ENCODE data around the gene CARD10.
"Not testable (repeated sequence)": the region's sequence is repeated elsewhere in the genome, so short reads cannot be mapped to it uniquely, and the experiment has no call there.

CARD10 gene

DNA sequence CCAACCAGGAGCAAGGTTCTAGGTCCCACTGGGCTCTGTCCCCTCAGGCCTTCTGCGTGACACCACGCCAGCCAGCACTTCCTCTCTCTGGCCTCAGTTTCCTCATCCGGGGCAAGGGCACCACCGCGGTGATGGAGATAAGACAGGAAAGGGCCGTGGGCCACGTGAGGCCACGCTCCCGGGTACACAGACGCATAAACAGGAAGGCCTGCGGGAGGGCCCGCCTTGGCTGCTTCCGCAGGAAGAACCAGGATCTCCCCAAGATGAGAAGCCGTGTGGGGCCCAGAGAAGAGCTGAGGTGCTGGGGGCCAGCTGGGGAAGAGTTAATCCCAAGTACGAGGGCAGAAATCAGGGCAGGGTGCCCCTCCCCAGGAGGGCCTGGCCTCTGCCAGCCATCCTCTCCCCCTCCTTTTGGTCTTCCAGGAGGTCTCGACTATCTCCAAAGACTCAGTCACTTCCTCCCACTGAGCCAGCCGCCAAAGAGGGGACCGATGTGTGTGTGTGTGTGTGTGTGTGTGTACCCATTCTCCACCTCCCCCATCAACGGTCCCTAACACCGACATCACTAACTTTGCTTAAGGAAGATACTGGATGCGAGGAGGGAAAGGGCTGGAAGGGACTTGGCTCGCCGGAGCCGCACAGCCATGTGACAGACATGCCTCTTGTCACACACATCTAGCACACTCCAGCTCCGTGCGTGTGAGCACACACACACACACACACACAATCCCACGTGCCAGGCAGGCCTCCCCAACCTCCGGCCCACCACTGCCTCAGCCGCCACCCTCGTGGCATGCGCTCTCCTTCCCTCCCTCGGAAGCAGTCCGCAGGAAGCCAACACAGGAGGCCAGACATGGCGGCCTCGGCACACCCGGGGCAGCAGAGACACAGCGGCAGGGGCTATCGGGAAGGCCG is 34.5 kb downstream of the CARD10 start:
- DNase-seq: no peak

DNA sequence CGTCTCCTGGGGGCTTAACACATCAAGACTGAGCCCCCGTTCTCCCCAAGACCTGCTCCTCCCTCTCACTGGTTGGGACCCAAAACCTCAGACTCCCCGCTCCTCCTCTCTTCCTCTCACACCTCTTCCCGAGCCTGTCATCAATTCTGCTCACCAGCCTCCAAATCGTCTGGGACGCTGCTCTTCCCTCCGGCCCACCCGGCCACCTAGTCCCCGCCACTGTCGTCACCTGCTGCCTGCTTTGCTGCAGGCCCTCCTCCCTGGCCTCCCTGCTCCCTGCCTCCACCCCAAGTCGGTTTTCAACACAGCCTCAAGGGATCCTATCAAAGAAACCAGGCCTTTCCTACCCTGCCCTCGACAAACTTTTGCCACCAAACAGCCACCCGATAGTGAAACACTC is 36.2 kb downstream of the CARD10 start:
- DNase-seq: no peak

DNA sequence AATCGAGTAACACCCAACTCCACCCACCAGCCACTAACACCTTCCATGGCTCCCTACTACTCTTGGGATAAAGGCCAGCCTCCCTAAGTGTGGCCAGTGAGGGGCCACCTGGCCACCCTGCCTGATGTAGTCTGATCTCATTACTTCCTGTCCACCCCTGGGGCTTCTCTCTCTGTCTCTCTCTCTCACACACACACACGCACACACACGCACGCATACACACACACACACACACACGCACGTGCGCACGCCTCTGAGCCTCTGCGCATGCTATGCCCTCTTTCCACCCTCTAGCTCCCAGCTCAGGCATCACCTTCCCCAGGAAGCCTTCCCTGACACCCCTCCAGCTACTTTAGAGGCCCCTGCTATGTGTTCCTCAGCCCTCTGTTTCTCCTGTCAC is 37.0 kb downstream of the CARD10 start:
- no peak for DNase-seq

DNA sequence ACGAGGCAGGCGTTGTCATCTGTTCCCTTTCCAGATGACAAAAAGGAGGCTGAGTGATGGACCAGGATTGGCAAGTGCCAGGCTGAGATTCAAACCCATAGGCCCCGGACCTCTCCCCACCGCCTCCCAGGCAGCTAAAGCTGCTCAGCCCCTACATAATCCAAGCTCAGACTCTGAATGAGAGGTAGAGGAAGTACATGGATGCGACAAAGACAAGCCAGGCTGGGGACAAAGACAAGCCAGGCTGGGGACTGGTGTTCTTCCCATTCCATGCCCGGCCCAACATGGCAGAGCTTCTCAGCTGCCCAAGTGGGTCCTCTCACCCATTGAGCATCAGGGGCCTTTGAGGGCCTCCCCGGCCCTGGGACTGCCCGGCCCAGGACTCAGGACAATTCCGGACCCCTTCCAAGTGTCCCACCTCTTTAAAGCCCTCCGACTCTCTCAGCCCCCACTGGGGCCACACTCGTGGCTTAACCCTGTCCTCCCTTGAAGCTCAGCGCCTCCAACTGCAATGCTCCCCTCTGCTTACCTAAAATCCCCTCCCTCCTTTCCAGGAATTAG is 37.8 kb downstream of the CARD10 start:
- DNase-seq: no peak

DNA sequence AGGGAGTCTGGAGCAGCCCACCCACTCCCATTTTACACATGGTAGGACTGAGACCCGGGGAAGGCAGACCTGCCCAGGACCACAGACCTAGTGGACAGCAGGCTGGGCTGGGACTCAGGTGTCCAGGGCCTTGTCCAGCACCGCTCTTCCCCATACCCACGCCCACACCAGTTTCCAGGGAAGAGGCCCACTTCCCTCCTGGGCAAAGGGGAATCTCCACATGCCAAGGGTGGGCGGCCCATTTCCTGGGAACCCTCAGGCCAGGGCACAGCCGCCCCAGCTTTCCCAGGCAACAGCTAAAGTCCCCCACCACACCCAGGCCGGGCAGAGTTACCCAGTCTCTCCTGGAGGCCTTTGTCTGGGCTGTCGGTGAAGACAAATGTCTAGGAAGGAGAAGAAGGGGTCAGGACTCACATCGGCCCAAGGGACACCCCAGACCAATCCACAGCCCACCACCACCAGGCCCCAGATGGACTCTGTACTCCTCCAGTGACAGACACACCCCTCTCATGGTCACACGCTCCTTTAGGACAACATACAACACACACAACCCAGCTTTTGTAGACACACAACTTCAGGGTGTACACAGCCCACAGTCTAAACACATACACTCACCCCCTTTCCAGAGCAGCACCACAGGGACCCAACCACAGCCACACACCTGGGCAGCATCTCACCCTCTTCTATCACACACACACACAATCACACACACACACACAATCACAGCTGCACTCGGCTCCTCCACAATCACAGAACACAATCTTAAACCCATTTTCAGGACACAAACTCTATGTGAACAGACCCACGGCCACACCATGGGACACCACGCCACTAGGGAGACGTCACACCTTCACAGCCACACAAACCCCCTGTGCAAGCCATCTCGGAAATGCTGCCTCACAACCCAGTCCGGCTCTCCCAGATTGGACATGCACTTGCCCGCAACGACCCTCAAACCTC is 38.5 kb downstream of the CARD10 start:
- DNase-seq: no peak

DNA sequence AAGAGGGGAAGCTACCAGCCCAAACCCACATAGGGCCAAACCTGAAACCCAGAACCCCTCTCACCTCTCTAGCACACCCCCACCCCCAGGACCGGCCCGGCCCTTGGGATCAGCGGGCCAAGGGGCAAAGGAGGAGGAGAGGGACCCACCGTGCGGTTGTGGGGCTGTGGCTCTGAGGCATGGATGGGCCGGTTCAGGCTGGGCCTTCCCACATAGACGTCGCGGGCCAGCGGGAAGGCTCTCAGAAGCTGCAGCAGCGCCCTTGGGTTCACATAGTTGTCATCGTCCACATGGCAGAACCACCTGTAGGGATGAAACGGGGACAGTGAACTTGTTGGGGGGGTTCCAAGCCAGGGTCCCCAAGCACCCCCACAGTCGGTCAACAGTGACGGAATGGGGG is 40.0 kb downstream of the CARD10 start:
- DNase-seq: no peak

DNA sequence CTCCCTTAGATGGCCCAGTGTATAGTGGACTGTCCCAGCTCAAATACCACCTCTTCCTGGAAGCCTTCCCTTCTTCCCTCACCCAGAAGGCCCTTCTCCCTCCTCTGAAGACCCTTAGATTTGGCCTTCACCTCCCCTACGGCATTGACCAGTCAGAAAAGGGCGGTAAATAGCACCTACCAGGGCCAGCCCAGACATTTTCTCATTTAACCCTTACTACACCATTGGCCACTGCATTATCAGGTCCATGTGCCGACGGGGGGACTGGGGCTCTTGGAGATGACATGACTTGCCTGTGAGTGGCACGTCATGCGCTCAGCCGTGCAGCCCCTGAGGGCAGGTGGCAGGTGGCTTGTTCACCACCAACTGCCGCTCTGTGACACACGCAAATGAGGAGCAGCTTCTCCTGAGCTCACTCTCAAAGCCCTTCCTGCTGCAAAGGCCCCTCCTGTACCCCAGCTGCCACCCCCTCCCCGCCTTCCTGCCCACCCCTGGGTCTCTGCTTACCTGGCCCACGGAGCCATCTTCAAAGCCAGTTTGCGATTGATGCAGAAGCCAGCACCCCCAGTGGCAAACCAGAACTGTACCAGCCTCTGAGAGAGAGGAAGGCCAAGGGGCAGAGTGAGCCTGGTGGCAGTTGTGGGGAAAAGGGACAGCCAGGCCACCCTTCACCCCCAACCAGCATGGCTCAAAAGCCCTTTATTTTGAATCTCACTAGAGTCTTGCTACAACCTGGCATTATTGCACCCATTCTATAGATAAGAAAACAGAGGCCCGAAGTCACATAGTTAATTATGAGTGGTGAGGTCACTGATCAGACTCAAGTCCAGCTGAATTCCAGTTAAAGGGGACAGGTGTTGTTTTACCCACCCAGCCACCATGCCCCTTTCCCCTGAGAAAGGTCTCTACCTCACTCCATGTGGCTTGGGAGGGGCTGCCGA is 42.6 kb downstream of the CARD10 start:
- DNase-seq: no peak

DNA sequence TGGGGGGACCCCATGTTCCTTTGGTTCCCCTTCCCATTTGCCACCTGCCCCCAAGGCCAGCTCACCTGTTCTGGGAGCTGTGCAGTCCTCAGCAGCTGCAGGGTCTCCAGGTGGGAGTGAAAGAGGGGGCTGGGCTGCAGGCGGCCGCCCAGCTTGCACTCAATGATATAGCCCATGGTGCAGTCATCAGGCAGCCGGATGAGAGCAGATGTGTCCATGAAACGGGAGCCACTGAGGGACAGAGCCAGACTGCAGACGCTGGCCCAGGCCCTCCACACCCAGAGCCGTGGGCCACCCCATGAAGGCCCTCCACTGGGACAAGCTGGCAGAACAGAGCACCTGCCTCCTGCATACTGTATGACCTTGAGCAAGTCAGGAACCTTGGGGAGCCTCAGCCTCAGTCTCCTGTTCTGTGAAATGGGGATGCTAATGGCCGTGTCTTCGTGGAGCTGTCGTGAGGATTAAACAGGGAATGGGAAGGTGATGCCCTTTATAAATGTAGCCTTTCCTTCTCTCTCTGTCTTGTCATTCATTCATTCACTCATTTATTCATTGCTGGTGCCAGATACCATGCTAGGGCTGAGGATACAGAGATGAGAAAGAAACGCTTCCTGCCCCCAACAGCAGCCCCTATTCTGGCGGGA is 44.6 kb downstream of the CARD10 start:
- DNase-seq: no peak

DNA sequence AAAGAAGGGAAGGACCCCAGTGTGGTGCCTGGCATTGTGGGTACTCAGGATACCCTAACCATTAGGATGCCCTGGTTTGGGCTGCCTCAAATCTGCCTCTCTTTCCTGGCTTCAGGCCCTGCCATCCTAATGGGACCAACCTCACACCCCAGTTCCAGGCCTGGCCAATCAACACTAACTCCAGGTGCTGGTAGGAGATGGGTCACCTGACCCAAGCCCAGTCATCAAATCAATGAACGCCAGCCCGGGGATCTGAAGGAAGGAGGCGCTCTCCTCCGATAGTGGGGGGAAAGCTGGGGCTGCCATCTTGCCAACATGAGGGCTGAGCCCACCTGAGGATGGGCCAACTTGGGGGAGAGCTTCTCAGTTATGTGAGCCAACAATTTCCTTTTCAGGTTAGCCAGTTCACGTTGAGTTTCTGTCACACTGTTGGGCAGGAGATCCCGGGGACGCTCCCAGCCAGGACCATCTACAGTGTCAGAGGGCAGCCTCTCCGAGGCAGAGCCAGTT is 45.7 kb downstream of the CARD10 start:
- no peak for DNase-seq

DNA sequence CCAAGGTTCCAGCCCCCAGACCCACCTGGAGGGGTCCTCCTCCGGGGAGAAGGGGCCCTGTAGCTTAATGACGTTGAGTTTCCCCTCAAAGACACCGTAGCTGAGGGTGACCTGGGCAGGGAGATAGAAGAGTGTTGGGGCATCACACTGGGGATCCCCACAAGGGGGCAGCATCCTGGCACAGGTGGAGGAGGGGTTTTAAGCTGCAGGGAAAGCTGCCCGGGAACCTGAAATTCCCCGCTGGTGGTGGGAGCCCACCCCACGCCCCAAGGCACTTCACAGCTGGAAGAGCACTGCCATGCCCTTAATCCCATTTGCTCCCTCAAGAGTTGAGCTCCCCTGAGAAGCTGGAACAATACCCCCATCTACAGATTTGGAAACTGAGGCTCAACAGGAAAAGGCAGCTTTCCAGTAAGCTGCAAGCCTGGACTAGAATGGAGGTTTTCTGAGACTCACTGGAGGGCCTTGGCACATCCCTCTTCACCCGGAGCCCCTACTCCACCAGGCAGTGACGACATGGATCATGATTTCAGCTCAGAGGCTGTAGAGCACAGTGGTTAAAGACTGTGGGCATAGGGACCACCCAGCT is 46.7 kb downstream of the CARD10 start:
- no peak for DNase-seq

DNA sequence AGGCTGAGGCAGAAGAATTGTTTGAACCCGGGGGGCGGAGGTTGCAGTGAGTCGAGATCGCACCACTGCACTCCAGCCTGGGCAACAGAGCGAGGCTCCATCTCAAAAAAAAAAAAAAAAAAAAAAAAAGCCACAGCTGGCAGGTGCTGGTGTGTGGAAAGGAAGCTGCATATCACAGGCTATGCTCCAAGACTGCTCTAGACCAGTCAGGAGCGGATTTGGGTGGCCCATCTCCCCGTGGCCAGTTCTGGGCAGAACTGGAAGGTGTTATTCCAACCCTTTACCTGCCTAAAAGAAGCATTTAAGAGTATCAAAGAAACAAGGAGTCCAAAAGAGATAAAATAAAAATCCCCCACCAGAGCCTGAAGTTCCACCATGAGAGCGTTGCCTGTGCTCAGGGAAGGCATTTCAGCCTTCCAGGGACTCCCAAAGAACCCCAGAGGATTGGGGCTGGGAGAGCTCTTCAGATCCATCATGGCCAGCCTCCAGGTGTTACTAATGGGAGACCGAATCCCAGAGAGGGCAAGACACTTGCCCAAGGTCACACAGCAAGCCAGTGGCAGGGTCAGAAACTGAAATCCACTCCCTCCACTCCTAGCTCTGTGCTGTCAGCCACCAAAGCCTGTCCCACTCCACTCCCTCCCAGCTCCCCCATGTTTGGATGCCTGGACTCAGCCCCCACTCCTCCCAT is 47.3 kb downstream of the CARD10 start:
- no peak for DNase-seq

DNA sequence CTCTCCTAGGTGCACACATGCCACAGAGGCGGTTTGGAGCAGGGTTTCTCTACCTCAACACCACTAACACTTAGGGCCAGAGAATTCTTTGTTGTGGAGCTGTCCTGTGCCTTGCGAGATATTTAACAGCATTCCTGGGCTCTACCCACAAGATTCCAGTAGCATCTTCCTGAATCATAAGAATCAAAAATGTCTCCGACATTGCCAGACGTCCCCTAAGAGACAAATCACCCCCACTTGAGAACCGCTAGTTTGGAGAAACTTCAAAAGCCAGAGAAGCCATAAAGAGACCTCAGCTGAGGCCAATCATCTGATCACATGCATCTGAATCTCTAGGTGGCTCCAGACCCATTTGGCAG is 49.1 kb downstream of the CARD10 start:
- no peak for DNase-seq

DNA sequence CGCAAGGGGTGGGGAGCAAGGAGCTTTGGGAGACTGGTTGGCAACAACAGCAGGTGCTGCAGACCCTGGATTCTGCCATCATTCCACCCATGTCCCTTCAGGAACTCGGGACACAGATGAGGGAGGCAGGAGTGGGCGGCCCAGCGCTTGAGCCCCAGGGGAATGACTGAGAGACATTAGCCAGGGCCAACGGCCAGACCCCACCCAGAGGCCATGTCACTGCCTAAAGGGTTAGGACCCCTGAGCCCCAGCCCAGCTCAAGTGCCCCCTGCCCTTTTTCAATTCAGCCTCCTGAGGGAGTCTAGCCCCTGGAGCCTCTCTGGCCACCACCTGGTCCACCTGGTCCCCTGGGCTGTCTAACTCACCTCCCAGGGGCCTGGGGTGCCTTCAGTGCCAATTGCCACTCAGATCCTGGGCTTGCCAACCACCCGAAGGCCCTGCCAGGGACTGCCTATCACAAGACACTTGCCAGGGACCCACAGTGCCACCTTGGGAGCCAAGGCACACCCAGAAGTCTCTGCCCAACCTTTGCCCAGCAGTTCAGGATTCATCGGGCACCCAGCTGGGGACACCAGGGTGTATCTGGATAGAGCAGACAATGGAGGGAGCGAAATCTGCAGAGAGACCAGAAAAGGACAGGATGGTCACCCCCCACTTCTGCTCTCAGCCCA is 49.7 kb downstream of the CARD10 start:
- no peak for DNase-seq

DNA sequence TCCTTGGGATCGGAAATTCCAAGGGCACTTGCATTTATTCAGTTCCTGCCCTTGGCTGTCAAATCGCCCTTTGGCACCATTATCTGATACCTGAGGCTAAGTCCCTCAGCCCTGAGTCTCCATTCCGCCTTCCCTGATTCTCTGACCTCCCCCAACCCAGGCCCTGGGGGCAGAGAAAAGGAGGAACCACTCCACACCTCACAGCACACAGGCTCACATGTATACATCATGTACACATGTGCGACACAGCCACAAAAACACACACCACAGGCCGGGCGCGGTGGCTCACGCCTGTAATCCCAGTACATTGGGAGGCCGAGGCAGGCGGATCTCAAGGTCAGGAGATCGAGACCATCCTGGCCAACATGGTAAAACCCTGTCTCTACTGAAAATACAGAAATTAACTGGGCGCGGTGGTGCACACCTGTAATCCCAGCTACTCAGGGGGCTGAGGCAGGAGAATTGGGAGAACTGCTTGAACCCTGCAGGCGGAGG is 51.0 kb downstream of the CARD10 start:
- not testable (repeated sequence) for DNase-seq

DNA sequence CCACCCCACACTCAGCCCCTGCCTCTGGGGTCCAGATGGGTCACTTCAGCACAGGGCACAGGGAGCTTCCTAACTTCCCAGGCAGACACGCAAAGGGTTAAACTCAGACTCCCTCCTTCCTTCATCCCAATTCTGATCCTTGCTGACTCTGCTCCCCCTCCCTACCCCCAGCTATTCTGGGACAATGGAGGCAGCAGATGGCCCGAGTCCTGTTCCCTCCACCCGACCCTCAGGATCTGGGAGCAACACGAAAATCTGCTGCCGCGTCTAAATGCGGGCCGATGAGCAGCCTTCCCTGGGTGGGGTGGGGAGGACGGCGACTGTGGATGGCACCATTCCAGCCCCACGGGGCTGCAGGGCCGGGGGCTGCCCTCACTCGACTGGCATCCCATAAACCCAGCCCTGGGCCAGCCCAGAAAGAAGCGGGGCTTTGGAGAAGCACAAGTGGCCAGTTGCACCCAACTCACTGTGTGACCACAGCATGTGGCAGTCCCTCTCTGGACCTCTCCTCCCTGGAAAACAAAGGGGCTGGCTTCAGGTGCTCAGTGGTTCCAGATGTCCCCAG is 51.7 kb downstream of the CARD10 start:
- DNase-seq: no peak

DNA sequence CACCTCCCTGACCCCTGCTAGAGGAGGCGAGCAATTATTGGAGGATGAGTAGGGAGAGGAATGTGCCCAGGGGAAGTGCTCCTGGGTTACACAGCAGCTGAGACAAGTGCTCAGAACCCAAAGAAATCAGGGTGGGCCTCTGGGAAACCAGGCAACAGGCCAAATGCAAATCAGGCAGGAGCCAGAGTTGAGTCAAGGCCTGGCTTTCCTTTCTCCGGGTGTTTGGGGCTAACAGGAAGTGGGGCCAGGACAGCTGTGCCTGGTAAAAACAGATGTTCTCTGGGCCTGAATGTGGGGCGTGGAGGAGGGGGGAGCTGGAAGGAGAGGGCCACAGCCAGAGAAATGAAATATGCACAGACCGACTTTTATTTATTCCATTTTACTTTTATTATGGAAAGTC is 55.0 kb downstream of the CARD10 start:
- DNase-seq: no peak

DNA sequence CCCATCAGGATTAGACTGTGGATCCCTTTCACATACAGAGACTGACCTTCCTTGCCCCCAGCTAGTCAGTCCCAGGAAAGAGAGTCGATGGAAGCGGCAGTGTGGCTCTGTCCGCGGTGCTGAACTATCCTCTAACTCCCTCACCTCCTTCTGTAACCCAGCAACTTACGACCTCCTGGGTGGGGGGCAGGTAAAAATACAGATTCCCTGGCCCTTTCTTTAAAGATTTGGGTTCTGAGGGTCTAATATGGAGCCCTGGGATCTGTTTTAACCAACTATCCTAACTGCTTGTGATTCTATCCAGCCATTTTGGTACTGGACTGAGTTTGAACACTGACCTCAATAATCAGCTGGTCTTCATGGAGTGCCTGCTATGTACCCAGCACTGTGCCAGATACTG is 56.2 kb downstream of the CARD10 start:
- no peak for DNase-seq

DNA sequence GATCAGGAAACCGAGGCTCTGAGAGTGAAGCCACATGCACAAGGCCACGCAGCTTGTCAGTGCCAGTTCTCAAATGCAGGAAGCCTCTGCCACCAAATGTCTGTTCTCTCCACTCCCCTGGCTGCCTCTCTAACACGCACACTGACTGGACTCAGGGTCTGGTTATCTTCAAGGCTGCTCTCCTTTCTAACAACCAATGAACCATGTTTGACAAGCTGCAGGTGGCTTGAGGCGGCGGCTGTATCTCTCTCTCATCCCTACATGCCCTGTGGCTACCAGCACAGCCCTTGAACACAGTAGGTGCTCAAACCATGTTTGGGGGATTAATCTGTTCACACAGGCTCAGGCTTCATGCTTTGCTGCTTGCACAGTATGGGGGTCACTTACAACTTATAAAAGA is 56.8 kb downstream of the CARD10 start:
- DNase-seq: no peak

DNA sequence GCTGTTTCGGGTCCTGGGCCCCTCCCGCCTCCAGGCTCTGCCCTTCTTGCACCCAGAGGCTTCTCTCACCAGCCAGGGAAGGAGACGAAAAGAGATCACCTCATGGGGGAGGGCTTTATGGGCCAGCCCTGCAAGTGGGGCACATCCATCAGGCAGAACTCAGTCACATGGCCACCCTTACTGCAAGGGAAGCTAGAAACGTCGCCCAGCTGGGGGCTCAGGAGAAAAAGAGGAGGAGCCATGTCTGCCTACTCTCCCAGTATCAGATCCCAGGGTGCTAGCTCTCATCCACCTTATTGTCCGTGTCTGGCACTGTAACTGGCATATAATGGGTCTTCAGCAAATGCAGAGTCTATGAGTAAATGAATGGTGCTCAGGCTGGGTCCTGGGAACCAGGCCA is 57.3 kb downstream of the CARD10 start:
- no peak for DNase-seq

DNA sequence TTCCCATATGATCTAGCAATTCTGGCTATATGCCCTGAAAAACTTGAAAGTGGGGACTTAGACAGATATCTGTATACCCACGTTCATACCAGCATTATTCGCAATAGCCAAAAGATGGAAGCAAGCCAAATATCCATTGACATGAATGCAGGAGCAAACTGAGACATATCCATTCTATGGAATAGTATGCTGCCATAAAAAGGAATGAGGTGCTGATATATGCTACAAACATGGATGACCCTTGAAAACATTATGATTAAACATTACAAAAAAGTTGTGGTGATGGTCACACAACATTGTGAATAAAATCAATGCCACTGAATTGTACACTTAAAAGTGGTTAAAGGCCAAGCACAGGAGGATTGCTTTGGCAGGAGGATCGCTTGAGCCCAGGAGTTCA is 58.5 kb downstream of the CARD10 start:
- DNase-seq: no peak

Measured in NCI-H748 treated with DMSO at 0.1 percent for 48 hours (cell line).